Upper lobe of left lung (tissue), 6 donors: ENCODE results near the gene CDK7. TPM values are rescaled to one million over a fixed set of nuclear protein-coding genes. Genes with fewer than 3 reads are reported as not detected.
"Not testable (repeated sequence)": the region's sequence is repeated elsewhere in the genome, so short reads cannot be mapped to it uniquely, and the experiment has no call there.

Source experiments
- ATAC-seq, 2 donors: fragments of 200-7000 bp; cut with Tn5 transposase; one replicate each; pipeline ENCODE4 v1.9.1; 2022; ENCODE audit warnings: mild to moderate bottlenecking in 2 of 2, moderate library complexity in 2 of 2; ENCODE audit not compliant: low FRiP score in 2 of 2
- DNase-seq, 2 donors: peaks; one replicate each; pipeline ENCODE4 v3.0.0-alpha.2; 2019 to 2020
- H3K27ac ChIP-seq, 4 donors: fragments of 200-600 bp; sonication (generic); one replicate each; pipeline ENCODE4 v1.5.1; 2016 to 2019
- H3K27me3 ChIP-seq, 4 donors: fragments of 200-600 bp; sonication (generic); one replicate each; pipeline ENCODE4 v1.5.1; 2017 to 2019
- H3K36me3 ChIP-seq, 4 donors: fragments of 200-600 bp; sonication (generic); one replicate each; pipeline ENCODE4 v1.5.1; 2016 to 2019
- H3K4me1 ChIP-seq, 4 donors: fragments of 200-600 bp; sonication (generic); one replicate each; pipeline ENCODE4 v1.5.1; 2018 to 2019
- H3K4me3 ChIP-seq, 4 donors: fragments of 200-600 bp; sonication (generic); one replicate each; pipeline ENCODE4 v1.5.1; 2017 to 2019; ENCODE audit warnings: mild to moderate bottlenecking in 2 of 4, moderate library complexity in 1 of 4
- H3K9me3 ChIP-seq, 4 donors: fragments of 200-600 bp; sonication (generic); one replicate each; pipeline ENCODE4 v1.5.1; 2018 to 2019
- EP300 ChIP-seq, 4 donors: sonication (generic); formaldehyde crosslinking; IDR thresholded peaks; one replicate each; pipeline ENCODE4 v1.5.1; 2017; ENCODE audit warnings: antibody characterized with exemption in 4 of 4, control low read depth in 2 of 4
- POLR2A ChIP-seq, 4 donors: fragments of 450-650 bp; IDR thresholded peaks; one replicate each; pipeline ENCODE4 v1.5.1; 2016 to 2017; ENCODE audit warnings: antibody characterized with exemption in 4 of 4, mild to moderate bottlenecking in 2 of 4
- POLR2AphosphoS5 ChIP-seq, 2 donors: sonication (generic); formaldehyde crosslinking; IDR thresholded peaks; one replicate each; pipeline ENCODE4 v1.5.1; 2017; ENCODE audit warnings: antibody characterized with exemption in 2 of 2
- WGBS, 2 donors: methylation state at CpG; one replicate each; pipeline ENCODE4 v1.1.5; 2017 to 2018; 5-methylcytosine and 5-hydroxymethylcytosine counted together
- total RNA-seq, 6 donors: library from RNA; depleted of rRNA in 4 of 6; stranded (reverse); fragments of >200 nt in 4 of 6; gene quantifications; one replicate each; pipeline versions ENCODE4 v1.1.0 to v1.2.1, GENCODE V29; 2016 to 2021
- TF ChIP-seq, protein P1 (sequence below), 6 experiments: fragments of 450-650 bp in 4 of 6; fragments of 200-600 bp in 2 of 6; sonication (generic) in 2 of 6; IDR thresholded peaks; one replicate each; pipeline ENCODE4 v1.5.1; 2016 to 2019; ENCODE audit warnings: antibody characterized with exemption in 6 of 6
- donor health status: DM: no; HTN: no; CAD: no; lungs with moderate emphysema.
- donor health status: DM: no; HTN: yes; CAD: no; lungs with severe emphysema.

CDK7 gene
- total RNA-seq, 6 donors from 2014 or later, result 8.3 to 36.4 (median 22.1) TPM

- ATAC-seq (no peak), DNase-seq (no peak)
- Histone ChIP-seq H3K27ac (no peak overlapping the region), H3K9me3 (no peaks in the 10 kb centered on the region), H3K4me1 (peaks cover 2 to 10% (median 3%) of the 10 kb centered on the region in 4 donors), H3K27me3 (no peaks in the 10 kb centered on the region), H3K36me3 (no peaks in the 10 kb centered on the region), H3K4me3 (no peak overlapping the region)
- WGBS, 2 donors, result 89 to 94% methylated on average over 4 of the region's 4 CpGs
- TF ChIP-seq EP300 (IDR thresholded peaks at IDR 0.05), result no peak
- TF ChIP-seq POLR2AphosphoS5 (IDR thresholded peaks at IDR 0.05), result no peak
- TF ChIP-seq POLR2A (IDR thresholded peaks at IDR 0.05), result no peak
- TF ChIP-seq, protein P1, sequence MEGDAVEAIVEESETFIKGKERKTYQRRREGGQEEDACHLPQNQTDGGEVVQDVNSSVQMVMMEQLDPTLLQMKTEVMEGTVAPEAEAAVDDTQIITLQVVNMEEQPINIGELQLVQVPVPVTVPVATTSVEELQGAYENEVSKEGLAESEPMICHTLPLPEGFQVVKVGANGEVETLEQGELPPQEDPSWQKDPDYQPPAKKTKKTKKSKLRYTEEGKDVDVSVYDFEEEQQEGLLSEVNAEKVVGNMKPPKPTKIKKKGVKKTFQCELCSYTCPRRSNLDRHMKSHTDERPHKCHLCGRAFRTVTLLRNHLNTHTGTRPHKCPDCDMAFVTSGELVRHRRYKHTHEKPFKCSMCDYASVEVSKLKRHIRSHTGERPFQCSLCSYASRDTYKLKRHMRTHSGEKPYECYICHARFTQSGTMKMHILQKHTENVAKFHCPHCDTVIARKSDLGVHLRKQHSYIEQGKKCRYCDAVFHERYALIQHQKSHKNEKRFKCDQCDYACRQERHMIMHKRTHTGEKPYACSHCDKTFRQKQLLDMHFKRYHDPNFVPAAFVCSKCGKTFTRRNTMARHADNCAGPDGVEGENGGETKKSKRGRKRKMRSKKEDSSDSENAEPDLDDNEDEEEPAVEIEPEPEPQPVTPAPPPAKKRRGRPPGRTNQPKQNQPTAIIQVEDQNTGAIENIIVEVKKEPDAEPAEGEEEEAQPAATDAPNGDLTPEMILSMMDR (IDR thresholded peaks at IDR 0.05), result no peak
These were observed 21.0 kb upstream of the CDK7 start for GRCh38 chr5:69213513-69214215.

DNA sequence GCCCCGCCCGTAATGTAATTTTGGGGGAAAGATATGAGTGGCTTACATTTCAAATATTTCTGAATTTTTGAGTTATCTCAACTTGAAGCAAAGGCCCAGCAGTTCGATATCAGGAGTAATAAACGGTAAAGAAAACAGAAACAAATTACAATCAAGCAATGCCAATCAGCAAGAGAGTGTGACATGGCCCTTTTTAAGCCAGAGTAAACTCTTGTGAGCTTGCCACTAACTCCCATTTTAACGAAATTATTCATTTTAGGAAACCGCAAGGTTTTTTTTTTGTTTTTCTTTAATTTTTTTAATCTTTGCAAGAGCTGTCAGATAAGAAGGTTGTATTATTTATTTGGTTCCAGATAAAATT lies 17.6 kb upstream of the CDK7 start:
- no peak for DNase-seq
- Histone ChIP-seq H3K27ac (peak overlapping the region in 2 of 4 donors; percentile 91 to 94), H3K4me1 (peaks cover 12 to 23% (median 14%) of the 10 kb centered on the region in 4 donors), H3K4me3 (peak overlapping the region in 3 of 4 donors; percentile 57 to 86 (median 79)), H3K36me3 (no peaks in the 10 kb centered on the region), H3K27me3 (no peaks in the 10 kb centered on the region), H3K9me3 (no peaks in the 10 kb centered on the region)
- 52 to 55% methylated on average over 6 of the region's 6 CpGs for WGBS, 2 donors
- ATAC-seq, result no peak
- no peak for TF ChIP-seq POLR2A (IDR thresholded peaks at IDR 0.05)

DNA sequence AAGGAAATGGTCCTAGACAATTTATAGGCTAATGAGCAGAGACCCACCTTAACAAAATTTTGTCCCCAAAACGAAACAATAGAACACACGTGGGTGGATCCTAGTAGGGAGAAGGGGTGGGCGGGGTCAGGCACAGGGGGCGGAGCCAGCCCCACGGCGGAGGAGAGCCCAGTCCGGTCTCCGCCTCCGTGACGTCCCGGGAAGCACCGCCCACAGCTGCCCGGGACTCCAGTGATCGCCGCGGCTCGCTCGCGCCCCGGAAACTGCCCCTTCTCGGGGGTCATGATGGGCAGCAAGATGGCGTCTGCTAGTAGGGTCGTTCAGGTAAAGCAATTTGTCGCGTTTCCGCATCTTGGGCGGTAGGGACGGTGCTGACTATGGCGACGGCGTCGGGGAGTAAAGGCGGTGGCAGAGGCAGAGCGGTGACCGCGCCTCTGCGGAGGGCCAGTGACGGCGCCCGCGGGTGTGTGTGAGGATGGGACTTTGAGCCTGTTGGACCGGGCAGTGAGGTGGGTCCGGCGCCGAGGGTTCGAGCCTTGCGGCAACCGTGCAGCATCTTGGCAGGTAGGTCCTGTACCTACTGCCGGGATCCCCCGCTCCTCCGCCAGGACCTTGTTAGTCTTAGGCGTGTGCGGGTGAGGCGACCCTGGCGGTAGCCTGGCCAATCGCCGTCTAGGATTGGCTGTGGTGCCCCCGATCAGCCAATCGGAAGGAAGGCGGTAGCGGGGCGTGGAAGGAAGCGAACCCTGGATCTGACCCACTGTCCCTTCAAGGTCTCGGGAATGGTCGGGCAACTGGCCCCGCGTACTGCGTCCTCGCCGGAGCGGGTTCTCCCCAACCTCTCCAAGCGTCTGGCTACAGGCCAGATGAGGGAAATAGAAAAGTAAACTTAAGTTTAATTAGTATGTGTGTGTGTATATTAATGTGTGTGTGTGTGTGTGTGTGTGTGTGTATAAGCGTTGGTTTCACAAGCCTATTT lies 16.8 kb upstream of the CDK7 start:
- Histone ChIP-seq H3K27ac (peak overlapping the region; percentile 85 to 98 (median 92)), H3K9me3 (no peaks in the 10 kb centered on the region), H3K27me3 (no peaks in the 10 kb centered on the region), H3K36me3 (no peaks in the 10 kb centered on the region), H3K4me1 (peaks cover 12 to 23% (median 14%) of the 10 kb centered on the region in 4 donors), H3K4me3 (peak overlapping the region; percentile 57 to 86 (median 80))
- WGBS, 2 donors, result 0 to 1% methylated on average over 42 to 44 of the region's 73 CpGs
- peak in 2 of 4 donors; percentile 42 to 93 for TF ChIP-seq POLR2A (IDR thresholded peaks at IDR 0.05)
- TF ChIP-seq EP300 (IDR thresholded peaks at IDR 0.05), result peak in 1 of 4 donors; percentile 36
- TF ChIP-seq, protein P1 (IDR thresholded peaks at IDR 0.05), result peak in 4 of 6 experiments; percentile 67 to 80 (median 76)
- TF ChIP-seq POLR2AphosphoS5 (IDR thresholded peaks at IDR 0.05), result peak; percentile 89 to 90
- peak; percentile 98 to 99 for ATAC-seq
- peak; percentile 99 to 100 for DNase-seq

- TF ChIP-seq POLR2A (IDR thresholded peaks at IDR 0.05) (no peak), EP300 (IDR thresholded peaks at IDR 0.05) (no peak), POLR2AphosphoS5 (IDR thresholded peaks at IDR 0.05) (no peak)
- TF ChIP-seq, protein P1 (IDR thresholded peaks at IDR 0.05), result no peak
- H3K36me3 ChIP-seq, result peaks cover 0 to 6% (median 0%) of the 10 kb centered on the region in 4 donors
- no peak for ATAC-seq
- H3K27ac ChIP-seq, result peak overlapping the region in 3 of 4 donors; percentile 24 to 54 (median 31)
- H3K9me3 ChIP-seq, result no peaks in the 10 kb centered on the region
- H3K27me3 ChIP-seq, result no peaks in the 10 kb centered on the region
- H3K4me3 ChIP-seq, result no peak overlapping the region
- peaks cover 12 to 23% (median 14%) of the 10 kb centered on the region in 4 donors for H3K4me1 ChIP-seq
- no peak for DNase-seq
These were observed 14.7 kb upstream of the CDK7 start for GRCh38 chr5:69219939-69220338.

DNA sequence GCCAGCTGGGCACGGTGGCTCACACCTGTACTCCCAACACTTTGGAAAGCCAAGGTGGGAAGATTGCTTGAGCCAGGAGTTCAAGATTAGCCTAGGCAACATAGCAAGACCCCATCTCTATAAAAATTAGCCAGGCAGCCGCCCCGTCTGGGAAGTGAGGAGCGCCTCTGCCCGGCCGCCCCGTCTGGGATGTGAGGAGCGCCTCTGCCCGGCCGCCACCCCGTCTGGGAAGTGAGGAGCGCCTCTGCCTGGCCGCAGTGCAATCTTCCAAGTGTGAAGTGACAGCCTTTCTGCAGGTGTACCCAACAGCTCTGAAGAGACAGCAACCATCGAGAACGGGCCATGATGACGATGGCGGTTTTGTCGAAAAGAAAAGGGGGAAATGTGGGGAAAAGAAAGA lies 14.3 kb upstream of the CDK7 start:
- WGBS, 2 donors, result 98% methylated on average over 18 of the region's 18 CpGs
- H3K4me1 ChIP-seq, result peaks cover 12 to 23% (median 14%) of the 10 kb centered on the region in 4 donors
- H3K9me3 ChIP-seq, DNase-seq, H3K4me3 ChIP-seq, ATAC-seq, H3K27me3 ChIP-seq, H3K36me3 ChIP-seq: not testable (repeated sequence)
- peak overlapping the region in 3 of 4 donors; percentile 24 to 54 (median 31) for H3K27ac ChIP-seq

GRCh38 chr5:69220833-69221232 lies 13.9 kb upstream of the CDK7 start:
- H3K27ac ChIP-seq, result peak overlapping the region in 2 of 4 donors; percentile 46 to 55
- 65 to 91% methylated on average over 7 of the region's 9 CpGs for WGBS, 2 donors
- H3K4me1 ChIP-seq, result peaks cover 12 to 23% (median 14%) of the 10 kb centered on the region in 4 donors
- not testable (repeated sequence) for H3K36me3 ChIP-seq, H3K9me3 ChIP-seq, H3K4me3 ChIP-seq, H3K27me3 ChIP-seq, ATAC-seq
- DNase-seq, result peak in 1 of 2 donors; percentile 58
